SK-N-SH treated with all-trans-retinoic acid at 6 μM for 48 hours (cell line): ENCODE measurements around the gene BACH2.

ENCODE experiments used
- ARNTL ChIP-seq: fragments of 450-650 bp; formaldehyde crosslinking; IDR thresholded peaks from 2 replicates; pipeline ENCODE4 v1.5.0; 2020; ENCODE audit warnings: low read depth, mild to moderate bottlenecking, moderate library complexity, borderline replicate concordance
- CREB5 ChIP-seq: fragments of 250-450 bp; sonication (Bioruptor Pico); IDR thresholded peaks from 2 replicates; pipeline ENCODE4 v1.5.1; 2020; ENCODE audit warnings: low read depth, mild to moderate bottlenecking, moderate library complexity
- ISL1 ChIP-seq: fragments of 250-450 bp; sonication (Bioruptor Pico); IDR thresholded peaks from 2 replicates; pipeline ENCODE4 v2.1.2; 2022; ENCODE audit warnings: mild to moderate bottlenecking, moderate library complexity
- PATZ1 ChIP-seq: fragments of 250-450 bp; sonication (Bioruptor Pico); IDR thresholded peaks from 2 replicates; pipeline ENCODE4 v1.8.0; 2020; ENCODE audit warnings: mild to moderate bottlenecking, moderate library complexity, borderline replicate concordance
- POU6F1 ChIP-seq: fragments of 250-450 bp; sonication (Bioruptor Pico); IDR thresholded peaks from 2 replicates; pipeline ENCODE4 v1.8.0; 2021; ENCODE audit warnings: low read depth, mild to moderate bottlenecking, moderate library complexity, borderline replicate concordance
- RARB ChIP-seq: fragments of 250-450 bp; sonication (Bioruptor Pico); IDR thresholded peaks from 2 replicates; pipeline ENCODE4 v1.8.0; 2021; ENCODE audit warnings: mild to moderate bottlenecking, moderate library complexity
- TOX ChIP-seq: fragments of 250-450 bp; sonication (Bioruptor Pico); IDR thresholded peaks from 2 replicates; pipeline ENCODE4 v1.8.0; 2021; ENCODE audit warnings: mild to moderate bottlenecking, moderate library complexity, borderline replicate concordance

GRCh38 chr6:89999154-89999553, 297.5 kb downstream of the BACH2 start:
- TF ChIP-seq CREB5 = no peak
- no peak for TF ChIP-seq PATZ1 (CRISPR knock-in tag)
- no peak for TF ChIP-seq ISL1
- no peak for TF ChIP-seq RARB
- TF ChIP-seq TOX (CRISPR knock-in tag) = no peak
- no peak for TF ChIP-seq POU6F1 (CRISPR knock-in tag)
- no peak for TF ChIP-seq ARNTL (CRISPR knock-in tag)
